Measurements from ENCODE around the gene SLIT3.

DNA sequence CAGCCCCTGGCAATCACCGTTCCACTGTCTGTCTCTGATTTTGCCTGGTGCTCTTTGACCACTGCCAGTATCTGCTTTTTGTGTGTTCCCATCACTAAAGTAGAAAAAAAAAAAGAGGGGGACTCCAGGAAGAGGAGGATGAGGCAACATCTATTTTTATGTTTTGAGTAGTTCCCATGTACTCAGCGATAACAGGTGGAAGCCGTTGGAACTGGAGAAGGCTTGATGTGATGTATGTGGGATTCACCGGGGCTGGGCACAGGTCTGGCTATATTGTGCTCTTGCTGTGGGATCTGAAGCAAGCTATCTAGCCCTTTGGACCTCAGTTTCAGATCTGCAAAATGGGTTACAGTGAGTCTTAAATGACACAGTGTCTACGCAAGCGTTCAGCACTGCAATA, 104.9 kb downstream of the SLIT3 start:
- TF ChIP-seq TARDBP (IDR thresholded peaks at IDR 0.05) = no peak
- TF ChIP-seq FOXA1 (IDR thresholded peaks at IDR 0.05) = no peak
- TF ChIP-seq ZNF384 (IDR thresholded peaks at IDR 0.05) = no peak
- TF ChIP-seq SP1 (IDR thresholded peaks at IDR 0.05) = no peak
